IMR-90 (cell line): ENCODE data around the gene SNTG2. TPM values are rescaled to one million over a fixed set of nuclear protein-coding genes. Genes with fewer than 3 reads are reported as not detected.

Experiments
- ATAC-seq: fragments of 200-7000 bp; cut with Tn5 transposase; 2 replicates; pipeline ENCODE4 v1.9.1; 2020; ENCODE audit warnings: low read depth, mild to moderate bottlenecking, moderate library complexity
- BruUV-seq: library from RNA; stranded (reverse); fragments of 400-500 nt; replicated peaks from 2 replicates; lab custom pipeline; 2021; lab: Mats Ljungman, UMichigan
- CTCF ChIA-PET: fragments of 300-600 bp; formaldehyde crosslinking; extraction: SDS; loops from one replicate; lab custom pipeline; 2021; ENCODE audit warnings: antibody characterized with exemption; lab: Yijun Ruan, JAX
- POLR2A ChIA-PET: fragments of 300-600 bp; sonication (Branson Sonifier 250); formaldehyde crosslinking; loops from one replicate; lab custom pipeline; 2022; ENCODE audit warnings: antibody characterized with exemption; ENCODE audit not compliant: unreplicated experiment; lab: Charles Lee
- DNase-seq: peaks from one replicate; pipeline ENCODE4 v3.0.0; 2013
- H2AFZ ChIP-seq: replicated peaks from 2 replicates; pipeline ENCODE3; 2013; ENCODE audit warnings: low read length, mild to moderate bottlenecking; ENCODE audit not compliant: poor library complexity
- H2AK5ac ChIP-seq: 2 replicates; pipeline ENCODE4 v1.6.1; 2013; ENCODE audit warnings: low read depth, low read length, inconsistent platforms
- H2AK9ac ChIP-seq: replicated peaks from 2 replicates; pipeline ENCODE3; 2013; ENCODE audit warnings: mild to moderate bottlenecking, low read depth, low read length, moderate library complexity; ENCODE audit not compliant: poor library complexity
- H2BK120ac ChIP-seq: 2 replicates; pipeline ENCODE4 v1.6.1; 2013; ENCODE audit warnings: low read depth, low read length, inconsistent platforms
- H2BK15ac ChIP-seq: 3 replicates; pipeline ENCODE4 v1.6.1; 2013; ENCODE audit warnings: low read depth, low read length, inconsistent platforms
- H2BK20ac ChIP-seq: 2 replicates; pipeline ENCODE4 v1.6.1; 2013; ENCODE audit warnings: low read depth, mild to moderate bottlenecking, inconsistent platforms, low read length, moderate library complexity
- H2BK5ac ChIP-seq: 2 replicates; pipeline ENCODE4 v1.6.1; 2013; ENCODE audit warnings: mild to moderate bottlenecking, low read depth, low read length, inconsistent platforms; ENCODE audit not compliant: poor library complexity, severe bottlenecking
- H3K14ac ChIP-seq: replicated peaks from 2 replicates; pipeline ENCODE4 v1.6.1; 2013; ENCODE audit warnings: low read depth, low read length, inconsistent platforms
- H3K18ac ChIP-seq: 2 replicates; pipeline ENCODE4 v1.6.1; 2013; ENCODE audit warnings: low read depth, low read length, control low read depth
- H3K23ac ChIP-seq: 2 replicates; pipeline ENCODE4 v1.6.1; 2013; ENCODE audit warnings: low read depth, low read length, inconsistent platforms
- H3K27ac ChIP-seq: 2 replicates; pipeline ENCODE4 v1.5.1; 2013; ENCODE audit warnings: mild to moderate bottlenecking, control low read depth, low read length; ENCODE audit not compliant: insufficient read depth
- H3K27me3 ChIP-seq: 2 replicates; pipeline ENCODE4 v1.6.1; 2013; ENCODE audit warnings: low read length; ENCODE audit not compliant: control insufficient read depth, insufficient read depth
- H3K36me3 ChIP-seq: 2 replicates; pipeline ENCODE4 v1.6.1; 2013; ENCODE audit warnings: low read length, mixed read lengths; ENCODE audit not compliant: control insufficient read depth, insufficient read depth
- H3K4ac ChIP-seq: 2 replicates; pipeline ENCODE4 v1.6.1; 2013; ENCODE audit warnings: low read depth, low read length, inconsistent platforms
- H3K4me1 ChIP-seq: 2 replicates; pipeline ENCODE4 v1.6.1; 2013; ENCODE audit warnings: low read length, mixed read lengths; ENCODE audit not compliant: control insufficient read depth, insufficient read depth
- H3K4me2 ChIP-seq: 2 replicates; pipeline ENCODE4 v1.6.1; 2013; ENCODE audit warnings: low read depth, mild to moderate bottlenecking, control low read depth, low read length, moderate library complexity
- H3K4me3 ChIP-seq: 2 replicates; pipeline ENCODE4 v1.5.1; 2013; ENCODE audit warnings: low read depth, mild to moderate bottlenecking, control low read depth, low read length, moderate library complexity; ENCODE audit not compliant: insufficient read depth
- H3K56ac ChIP-seq: 2 replicates; pipeline ENCODE4 v1.6.1; 2013; ENCODE audit warnings: low read length, inconsistent platforms; ENCODE audit not compliant: insufficient read depth; ENCODE audit errors: extremely low read depth
- H3K79me1 ChIP-seq, 2 experiments: 2 replicates each; pipeline ENCODE4 v1.6.1; 2013; ENCODE audit warnings: low read length in 2 of 2, inconsistent platforms in 1 of 2, low read depth in 1 of 2
- H3K9ac ChIP-seq: 2 replicates; pipeline ENCODE4 v1.6.1; 2013; ENCODE audit warnings: low read depth, low read length, control low read depth
- H3K9me1 ChIP-seq: 2 replicates; pipeline ENCODE4 v1.6.1; 2013; ENCODE audit warnings: low read length, inconsistent platforms; ENCODE audit not compliant: insufficient read depth
- H3K9me3 ChIP-seq: 2 replicates; pipeline ENCODE4 v1.6.1; 2013; ENCODE audit warnings: low read length; ENCODE audit not compliant: control insufficient read depth, insufficient read depth
- H4K20me1 ChIP-seq: 2 replicates; pipeline ENCODE4 v1.6.1; 2013; ENCODE audit warnings: low read length, inconsistent platforms; ENCODE audit not compliant: insufficient read depth
- H4K5ac ChIP-seq: 2 replicates; pipeline ENCODE4 v1.6.1; 2013; ENCODE audit warnings: mild to moderate bottlenecking, low read depth, low read length, control low read depth
- H4K8ac ChIP-seq, 2 experiments: 2 replicates each; pipeline ENCODE4 v1.6.1; 2013; ENCODE audit warnings: low read depth in 2 of 2, low read length in 2 of 2, control low read depth in 1 of 2, inconsistent platforms in 1 of 2
- H4K91ac ChIP-seq: 2 replicates; pipeline ENCODE4 v1.6.1; 2013; ENCODE audit warnings: low read depth, low read length, inconsistent platforms; ENCODE audit not compliant: insufficient read depth
- BHLHE40 ChIP-seq: fragments of 150-350 bp; IDR thresholded peaks from 2 replicates; pipeline ENCODE4 v1.6.1; 2016; ENCODE audit warnings: mild to moderate bottlenecking, low read depth, low read length
- CEBPB ChIP-seq: IDR thresholded peaks from 2 replicates; pipeline ENCODE4 v1.6.1; 2012; ENCODE audit warnings: low read depth, low read length, improper control_type of control experiment
- CHD1 ChIP-seq: IDR thresholded peaks from 2 replicates; pipeline ENCODE4 v1.6.1; 2012; ENCODE audit warnings: low read depth, low read length, improper control_type of control experiment
- FOS ChIP-seq: fragments of 150-350 bp; IDR thresholded peaks from 2 replicates; pipeline ENCODE4 v1.6.1; 2016; ENCODE audit warnings: low read depth, low read length
- MAFK ChIP-seq: IDR thresholded peaks from 2 replicates; pipeline ENCODE4 v1.6.1; 2012; ENCODE audit warnings: low read depth, low read length, improper control_type of control experiment
- MAZ ChIP-seq: IDR thresholded peaks from 2 replicates; pipeline ENCODE4 v1.6.1; 2012; ENCODE audit warnings: low read depth, mild to moderate bottlenecking, low read length, improper control_type of control experiment, moderate library complexity, borderline replicate concordance
- MXI1 ChIP-seq: IDR thresholded peaks from 2 replicates; pipeline ENCODE4 v1.6.1; 2012; ENCODE audit warnings: low read depth, mild to moderate bottlenecking, low read length, moderate library complexity, borderline replicate concordance
- NFE2L2 ChIP-seq: fragments of 150-350 bp; IDR thresholded peaks from 2 replicates; pipeline ENCODE4 v1.6.1; 2016; ENCODE audit warnings: low read depth, mild to moderate bottlenecking, low read length
- POLR2A ChIP-seq: IDR thresholded peaks from 2 replicates; pipeline ENCODE4 v1.6.1; 2012; ENCODE audit warnings: mild to moderate bottlenecking, low read depth, low read length
- RAD21 ChIP-seq: IDR thresholded peaks from 2 replicates; pipeline ENCODE4 v1.6.1; 2012; ENCODE audit warnings: low read length, improper control_type of control experiment
- SMC3 ChIP-seq: fragments of 150-350 bp; IDR thresholded peaks from 2 replicates; pipeline ENCODE4 v1.6.1; 2016; ENCODE audit warnings: low read depth, mild to moderate bottlenecking, antibody characterized with exemption, low read length, moderate library complexity
- WGBS, 2 experiments: methylation state at CpG; one replicate each; pipeline versions ENCODE4 v1.1.5 to v1.1.7; 2013; ENCODE audit warnings: missing lambda C conversion rate in 2 of 2; ENCODE audit not compliant: insufficient read length in 1 of 2; ENCODE audit errors: extremely low coverage in 2 of 2; 5-methylcytosine and 5-hydroxymethylcytosine counted together
- dilution Hi-C: fragments of 300-500 bp; cut with HindIII; formaldehyde crosslinking; loops from one replicate; pipeline ENCODE4 v1.14.3; 2018; ENCODE audit warnings: low sequenced_read_pairs; ENCODE audit not compliant: unreplicated experiment
- in situ Hi-C: fragments of 300-500 bp; cut with MboI; formaldehyde crosslinking; loops from 3 replicates; pipeline ENCODE4 v1.14.3; 2019; ENCODE audit warnings: low sequenced_read_pairs, inconsistent platforms, mixed read lengths
- intact Hi-C: fragments of 100-400 bp; cut with micrococcal nuclease; formaldehyde crosslinking; loops from 2 replicates; pipeline ENCODE4 v1.10.0; 2022
- polyA plus RNA-seq, 3 experiments: library from polyadenylated mRNA; depleted of rRNA; stranded (reverse); fragments of >200 nt; gene quantifications; 2 replicates each; pipeline ENCODE4 v1.2.3, GENCODE V29; 2012; ENCODE audit warnings: low replicate concordance in 1 of 3
- total RNA-seq: library from RNA; depleted of rRNA; stranded (reverse); fragments of >200 nt; gene quantifications from 2 replicates; pipeline ENCODE4 v1.2.3, GENCODE V29; 2012
- TF ChIP-seq, protein P1 (sequence below): fragments of 150-350 bp; IDR thresholded peaks from 2 replicates; pipeline ENCODE4 v1.6.1; 2016; ENCODE audit warnings: low read depth, mild to moderate bottlenecking, low read length, moderate library complexity, borderline replicate concordance
- TF ChIP-seq, protein P2 (sequence below): conservative IDR thresholded peaks from 2 replicates; pipeline ENCODE4 v1.5.1; 2012; ENCODE audit warnings: mild to moderate bottlenecking, low read depth, low read length, improper control_type of control experiment

SNTG2 gene
- total and polyA plus RNA-seq, 2 of the 4 experiments (the other 2 are of a cell fraction) = under 0.01 to 0.17 TPM

DNA sequence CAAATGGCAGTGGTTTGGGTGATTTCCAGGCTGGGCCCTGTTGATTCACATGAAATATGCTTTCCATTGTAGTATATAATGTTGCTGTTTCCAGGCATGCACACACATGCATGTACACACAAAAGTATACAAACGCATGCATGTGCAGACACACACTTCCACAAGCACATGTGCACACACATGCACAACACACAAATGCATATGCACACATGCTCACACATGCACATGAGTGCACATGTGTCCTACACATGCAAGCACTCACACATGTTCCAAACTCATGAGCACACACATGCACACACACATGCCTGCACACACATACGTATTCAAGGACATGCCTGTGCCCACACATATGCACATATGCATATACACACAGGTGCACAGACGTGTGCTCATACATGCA, 30.6 kb downstream of the SNTG2 start:
- no TSS peak for BruUV-seq

More for the DNA sequence above, 30.6 kb downstream of the SNTG2 start:
- Histone ChIP-seq H2BK5ac (no peak overlapping the region), H4K5ac (no peak overlapping the region), H3K18ac (no peak overlapping the region), H3K4ac (no peak overlapping the region), H2AK9ac (no peak overlapping the region), H2AFZ (no peak overlapping the region), H2BK20ac (no peak overlapping the region), H4K91ac (no peak overlapping the region), H4K8ac (no peak overlapping the region), H3K4me3 (no peak overlapping the region), H3K27me3 (no peaks in the 10 kb centered on the region), H4K20me1 (no peaks in the 10 kb centered on the region), H3K27ac (no peak overlapping the region), H3K9me1 (no peaks in the 10 kb centered on the region), H2BK15ac (no peak overlapping the region), H3K23ac (no peak overlapping the region), H3K9me3 (peaks cover 9% of the 10 kb centered on the region; the same call in 1 of the 2 replicates), H2BK120ac (no peak overlapping the region), H3K79me1 (no peaks in the 10 kb centered on the region), H3K9ac (no peak overlapping the region), H2AK5ac (no peak overlapping the region), H3K4me2 (no peak overlapping the region), H3K36me3 (no peaks in the 10 kb centered on the region), H3K4me1 (no peaks in the 10 kb centered on the region), H3K14ac (no peak overlapping the region), H3K56ac (no peak overlapping the region)
- TF ChIP-seq, protein P1, sequence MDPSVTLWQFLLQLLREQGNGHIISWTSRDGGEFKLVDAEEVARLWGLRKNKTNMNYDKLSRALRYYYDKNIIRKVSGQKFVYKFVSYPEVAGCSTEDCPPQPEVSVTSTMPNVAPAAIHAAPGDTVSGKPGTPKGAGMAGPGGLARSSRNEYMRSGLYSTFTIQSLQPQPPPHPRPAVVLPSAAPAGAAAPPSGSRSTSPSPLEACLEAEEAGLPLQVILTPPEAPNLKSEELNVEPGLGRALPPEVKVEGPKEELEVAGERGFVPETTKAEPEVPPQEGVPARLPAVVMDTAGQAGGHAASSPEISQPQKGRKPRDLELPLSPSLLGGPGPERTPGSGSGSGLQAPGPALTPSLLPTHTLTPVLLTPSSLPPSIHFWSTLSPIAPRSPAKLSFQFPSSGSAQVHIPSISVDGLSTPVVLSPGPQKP = no peak
- TF ChIP-seq CEBPB (no peak), SMC3 (no peak), POLR2A (no peak), MAFK (no peak), RAD21 (no peak), MAZ (no peak), NFE2L2 (no peak), CHD1 (no peak), FOS (no peak), MXI1 (no peak), BHLHE40 (no peak)
- TF ChIP-seq, protein P2, sequence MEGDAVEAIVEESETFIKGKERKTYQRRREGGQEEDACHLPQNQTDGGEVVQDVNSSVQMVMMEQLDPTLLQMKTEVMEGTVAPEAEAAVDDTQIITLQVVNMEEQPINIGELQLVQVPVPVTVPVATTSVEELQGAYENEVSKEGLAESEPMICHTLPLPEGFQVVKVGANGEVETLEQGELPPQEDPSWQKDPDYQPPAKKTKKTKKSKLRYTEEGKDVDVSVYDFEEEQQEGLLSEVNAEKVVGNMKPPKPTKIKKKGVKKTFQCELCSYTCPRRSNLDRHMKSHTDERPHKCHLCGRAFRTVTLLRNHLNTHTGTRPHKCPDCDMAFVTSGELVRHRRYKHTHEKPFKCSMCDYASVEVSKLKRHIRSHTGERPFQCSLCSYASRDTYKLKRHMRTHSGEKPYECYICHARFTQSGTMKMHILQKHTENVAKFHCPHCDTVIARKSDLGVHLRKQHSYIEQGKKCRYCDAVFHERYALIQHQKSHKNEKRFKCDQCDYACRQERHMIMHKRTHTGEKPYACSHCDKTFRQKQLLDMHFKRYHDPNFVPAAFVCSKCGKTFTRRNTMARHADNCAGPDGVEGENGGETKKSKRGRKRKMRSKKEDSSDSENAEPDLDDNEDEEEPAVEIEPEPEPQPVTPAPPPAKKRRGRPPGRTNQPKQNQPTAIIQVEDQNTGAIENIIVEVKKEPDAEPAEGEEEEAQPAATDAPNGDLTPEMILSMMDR = no peak
- in situ Hi-C loops = no loop called here
- CTCF ChIA-PET = no interaction called here
- POLR2A ChIA-PET = no interaction called here
- ATAC-seq (no peak), DNase-seq (no peak)
- intact Hi-C loops = no loop called here
- 43% methylated on average over 1 of the region's 3 CpGs; no CpG with 5 or more reads in 1 of the 2 experiments for WGBS, 2 experiments
- dilution Hi-C loops = no loop called here
